HG02981 (cell line): ENCODE results near the gene NRARP.

Source experiments
- ATAC-seq: cut with Tn5 transposase; IDR thresholded peaks from one replicate; pipeline ENCODE4 v1.9.1; 2021; ENCODE audit warnings: mild to moderate bottlenecking, moderate library complexity; ENCODE audit not compliant: unreplicated experiment

The NRARP gene

GRCh38 chr9:137311986-137312851, 10.1 kb upstream of the NRARP start:
- ATAC-seq: no peak

- ATAC-seq: no peak
These were observed 9.3 kb upstream of the NRARP start for GRCh38 chr9:137311171-137311985.

DNA sequence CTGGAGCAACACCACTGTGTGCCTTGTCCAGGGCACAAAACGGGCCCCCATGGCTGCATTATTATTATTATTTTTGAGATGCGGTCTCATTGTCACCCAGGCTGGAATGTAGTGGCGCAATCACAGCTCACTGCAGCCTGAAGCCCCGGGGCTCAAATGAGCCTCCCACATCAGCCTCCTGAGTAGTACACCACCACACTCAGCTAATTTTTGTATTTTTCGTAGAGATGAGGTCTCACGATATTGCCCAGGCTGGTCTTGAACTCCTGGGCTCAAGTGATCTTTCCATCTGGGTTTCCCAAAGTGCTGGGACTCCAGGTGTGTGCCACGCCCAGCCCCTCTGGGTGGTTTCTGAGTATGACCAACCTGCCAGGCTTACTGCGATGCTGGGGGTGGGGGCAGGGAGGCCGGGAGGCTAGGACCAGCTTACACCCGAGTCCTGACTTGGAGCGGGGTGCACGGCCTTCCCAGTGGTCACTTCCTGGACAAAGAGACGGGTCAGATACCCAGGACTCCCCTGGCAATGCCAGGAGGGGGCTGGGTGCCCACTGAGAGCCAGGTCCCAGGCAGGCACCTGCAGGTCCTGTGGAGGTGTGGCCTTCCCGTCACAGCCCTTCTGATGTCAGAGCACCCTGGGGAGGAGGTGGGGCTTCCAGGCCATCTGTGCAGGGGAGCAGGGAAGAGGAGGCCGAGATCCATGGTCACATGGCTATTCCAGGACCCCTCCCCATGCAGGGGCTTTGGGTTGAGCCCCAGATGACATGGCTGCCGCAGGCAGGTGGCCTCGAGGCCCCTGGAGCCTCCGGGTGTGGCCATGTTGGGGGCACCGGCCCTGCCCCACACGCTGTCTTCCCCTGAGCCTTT, 8.3 kb upstream of the NRARP start:
- ATAC-seq: no peak

GRCh38 chr9:137309368-137310188, 7.5 kb upstream of the NRARP start:
- no peak for ATAC-seq

- ATAC-seq: no peak
These were observed 6.1 kb upstream of the NRARP start for GRCh38 chr9:137308057-137308619.

- no peak for ATAC-seq
These were observed 5.4 kb upstream of the NRARP start for GRCh38 chr9:137307255-137308056.

- ATAC-seq: no peak
These were observed 4.8 kb upstream of the NRARP start for GRCh38 chr9:137306850-137307254.

DNA sequence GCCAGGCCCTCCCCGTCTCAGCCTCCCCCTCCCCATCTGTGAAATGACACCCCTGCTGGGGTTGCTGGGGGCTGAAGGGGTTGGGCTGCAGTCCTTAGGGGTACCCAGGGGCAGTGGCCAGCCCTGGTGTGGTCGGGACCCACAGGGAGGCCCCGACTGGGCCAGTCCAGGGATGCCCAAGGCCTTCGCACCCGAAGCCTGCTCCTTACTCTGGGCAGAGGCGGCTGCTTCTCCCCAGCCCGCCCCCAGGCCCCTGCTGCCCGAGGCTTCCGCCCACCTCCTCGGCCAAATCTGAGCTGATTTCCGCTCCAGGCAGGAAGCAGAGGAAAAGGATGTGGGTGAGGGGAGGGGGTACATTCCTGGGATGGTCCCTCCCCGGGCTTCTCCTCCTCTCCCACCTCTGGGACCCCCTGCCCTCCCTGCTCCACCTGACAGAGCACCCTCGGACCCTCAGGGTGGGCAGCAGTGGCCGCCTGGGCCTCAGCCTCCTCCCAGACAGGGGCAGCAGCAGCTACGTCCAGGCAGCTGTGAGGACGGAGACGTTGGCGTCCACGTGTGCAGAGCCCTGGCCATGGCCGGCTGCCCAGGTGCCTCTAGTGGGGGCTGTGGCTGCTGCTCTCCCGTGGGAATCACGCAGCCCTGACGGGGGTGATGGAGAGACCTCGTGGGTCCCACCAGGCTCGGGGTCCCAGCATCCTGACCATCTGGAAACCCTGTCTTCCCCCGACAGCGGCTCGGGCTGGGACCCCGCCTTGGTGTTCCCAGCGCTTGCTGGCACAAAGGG, 4.2 kb upstream of the NRARP start:
- ATAC-seq: no peak

DNA sequence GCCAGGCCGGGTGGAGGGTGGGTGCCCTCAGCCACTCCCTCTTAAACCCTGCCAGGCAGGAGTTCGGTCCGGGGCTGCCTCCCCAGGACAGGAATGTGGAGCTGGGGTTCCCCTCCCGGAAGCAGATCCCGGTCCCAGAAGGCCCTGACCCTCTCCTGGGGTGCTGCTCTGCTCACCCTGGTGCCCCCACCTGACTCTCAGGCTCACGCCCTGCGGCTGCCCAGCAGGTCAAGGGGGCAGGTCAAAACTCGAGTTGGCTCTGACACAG, 3.7 kb upstream of the NRARP start:
- no peak for ATAC-seq

DNA sequence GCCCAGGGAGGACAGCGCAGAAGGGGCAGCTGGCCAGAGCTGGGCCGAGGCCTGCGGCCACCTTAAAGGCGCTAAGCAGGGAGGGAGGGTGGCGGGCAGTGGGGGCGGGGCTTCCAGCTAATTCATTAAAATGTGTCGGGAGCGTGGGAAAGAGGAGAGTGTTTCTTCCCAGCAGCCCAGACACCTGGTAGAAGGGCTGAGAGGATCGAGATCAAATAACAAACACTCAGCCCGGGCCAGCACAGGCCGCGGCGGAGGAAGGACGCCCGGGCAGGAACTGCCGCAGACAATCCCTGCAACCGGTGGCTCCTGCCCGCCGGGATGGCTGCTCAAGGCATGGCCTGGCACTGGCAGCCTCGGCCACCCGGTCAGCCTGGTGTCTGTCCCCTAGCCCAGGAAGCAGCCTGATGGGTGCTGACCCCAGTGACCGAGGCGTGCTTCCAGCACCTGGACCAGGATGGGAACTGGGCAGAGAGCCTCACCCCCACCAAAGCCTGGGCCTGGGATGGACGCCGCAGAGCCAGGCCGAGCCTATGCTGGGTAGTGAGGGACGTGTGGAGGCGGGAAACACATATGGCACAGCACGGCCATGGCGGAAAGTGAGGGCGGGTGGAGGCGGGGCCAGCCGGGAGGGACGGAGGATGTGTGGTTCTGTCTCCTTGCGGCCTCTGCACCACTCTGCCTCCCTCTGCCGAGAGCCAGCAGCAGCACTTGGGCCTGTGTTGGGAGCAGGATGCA, 3.2 kb upstream of the NRARP start:
- no peak for ATAC-seq

GRCh38 chr9:137304383-137305059, 2.5 kb upstream of the NRARP start:
- ATAC-seq: no peak

DNA sequence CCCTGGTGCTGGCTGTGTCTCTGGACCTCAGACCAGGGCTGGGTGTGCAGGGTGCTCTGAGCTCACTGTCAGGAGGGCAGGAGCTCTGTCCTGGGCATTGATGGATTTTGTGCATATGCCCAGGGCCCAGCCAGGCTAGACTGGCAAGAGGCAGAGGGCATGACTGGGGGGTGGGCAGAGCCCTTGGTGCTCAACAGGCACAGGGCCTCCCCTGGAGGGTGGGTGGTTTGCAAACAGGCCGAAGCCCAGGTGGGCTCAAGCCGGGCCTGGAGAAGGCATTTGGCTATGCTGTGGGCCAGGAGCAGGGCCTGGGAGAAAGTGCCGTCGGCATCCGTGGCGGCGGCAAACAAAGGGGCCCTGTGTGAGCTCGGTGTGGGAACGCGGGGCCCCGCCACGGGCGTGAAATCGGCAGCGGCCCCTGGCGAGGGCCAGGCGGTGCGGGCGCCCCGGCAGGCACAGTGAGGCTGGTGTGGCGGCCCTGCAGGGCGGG, 1.9 kb upstream of the NRARP start:
- ATAC-seq: no peak

DNA sequence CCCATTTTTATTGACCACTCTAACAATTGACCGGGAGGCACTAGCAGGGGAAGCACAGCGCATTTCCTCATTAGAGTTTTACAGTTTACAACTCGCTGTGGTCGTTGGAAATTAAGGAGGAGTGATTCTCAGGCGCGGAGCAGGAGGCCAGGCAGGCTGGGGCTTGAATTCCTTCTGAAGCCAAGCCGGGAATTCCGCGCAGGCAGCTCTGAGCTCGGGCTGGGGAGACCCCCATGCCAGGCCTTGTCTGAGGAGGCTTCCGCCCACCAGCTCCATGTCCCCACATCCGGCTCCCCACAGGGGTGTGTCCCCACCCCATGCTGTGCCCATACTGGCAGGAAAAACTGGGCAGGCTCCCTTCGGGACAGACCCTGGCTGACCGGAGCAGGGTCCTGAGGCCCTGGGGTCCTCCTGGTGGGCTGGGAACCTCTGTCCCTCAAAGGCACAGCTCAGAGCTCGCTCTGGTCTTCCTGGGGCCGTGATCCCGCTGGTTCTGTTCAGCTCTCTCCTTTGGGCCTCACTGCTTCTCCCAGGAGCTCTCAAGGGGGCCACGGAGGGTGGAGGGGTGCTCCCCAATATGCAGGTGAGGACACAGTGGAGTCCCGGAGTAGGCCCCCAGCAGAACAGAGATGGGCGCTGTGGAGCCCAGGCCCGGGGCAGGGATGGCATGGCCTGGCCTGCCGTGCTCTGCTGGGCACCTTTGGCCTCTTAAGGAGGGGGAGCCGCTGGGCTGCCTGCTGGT, 1.3 kb upstream of the NRARP start:
- no peak for ATAC-seq

- ATAC-seq: peak; percentile 36
These were observed 529 bp upstream of the NRARP start for GRCh38 chr9:137302449-137303150.

- ATAC-seq: no peak
These were observed 757 bp downstream of the NRARP start for GRCh38 chr9:137301081-137301947.
